MM.1S (cell line): Measurements from ENCODE around the gene CCDC63.
"Not testable (repeated sequence)": the region's sequence is repeated elsewhere in the genome, so short reads cannot be mapped to it uniquely, and the experiment has no call there.

Experiments
- DNase-seq: peaks from one replicate; pipeline ENCODE4 v3.0.0-alpha.2; 2015
- H2AFZ ChIP-seq: fragments of 300-600 bp; sonication (generic); 2 replicates; pipeline ENCODE4 v1.6.0; 2016; ENCODE audit warnings: antibody characterized with exemption, low read length
- H3F3A ChIP-seq: fragments of 300-600 bp; sonication (generic); 2 replicates; pipeline ENCODE4 v1.6.1; 2016; ENCODE audit warnings: mild to moderate bottlenecking, antibody characterized with exemption, low read length, moderate library complexity, mixed read lengths; ENCODE audit not compliant: insufficient read depth
- H3K27ac ChIP-seq: fragments of 300-600 bp; sonication (generic); 2 replicates; pipeline ENCODE4 v1.5.1; 2016; ENCODE audit warnings: mild to moderate bottlenecking, low read length
- H3K27me3 ChIP-seq: fragments of 300-600 bp; sonication (generic); replicated peaks from 2 replicates; pipeline ENCODE4 v1.6.0; 2016; ENCODE audit warnings: low read length; ENCODE audit not compliant: insufficient read depth
- H3K36me3 ChIP-seq: fragments of 300-600 bp; sonication (generic); replicated peaks from 2 replicates; pipeline ENCODE4 v1.6.1; 2016; ENCODE audit warnings: mild to moderate bottlenecking, low read length, mixed read lengths; ENCODE audit not compliant: insufficient read depth
- H3K4me1 ChIP-seq: fragments of 300-600 bp; sonication (generic); 2 replicates; pipeline ENCODE4 v1.6.1; 2016; ENCODE audit warnings: low read length, mixed read lengths
- H3K4me2 ChIP-seq: fragments of 300-600 bp; sonication (generic); 2 replicates; pipeline ENCODE4 v1.6.0; 2016; ENCODE audit warnings: low read depth, low read length
- H3K4me3 ChIP-seq: fragments of 300-600 bp; sonication (generic); 2 replicates; pipeline ENCODE4 v1.5.1; 2016; ENCODE audit warnings: low read length, mixed read lengths
- H3K79me2 ChIP-seq: fragments of 300-600 bp; sonication (generic); 2 replicates; pipeline ENCODE4 v1.6.1; 2016; ENCODE audit warnings: mixed run types, low read length, mixed read lengths
- H3K9ac ChIP-seq: fragments of 300-600 bp; sonication (generic); 2 replicates; pipeline ENCODE4 v1.6.1; 2016; ENCODE audit warnings: low read length, mixed read lengths
- H3K9me2 ChIP-seq: fragments of 300-600 bp; sonication (generic); replicated peaks from 2 replicates; pipeline ENCODE4 v1.6.1; 2016; ENCODE audit warnings: mild to moderate bottlenecking, low read length, mixed read lengths; ENCODE audit not compliant: insufficient read depth
- H3K9me3 ChIP-seq: fragments of 300-600 bp; sonication (generic); replicated peaks from 2 replicates; pipeline ENCODE4 v1.6.1; 2016; ENCODE audit warnings: mild to moderate bottlenecking, low read length, mixed read lengths; ENCODE audit not compliant: insufficient read depth
- H4K20me1 ChIP-seq: fragments of 300-600 bp; sonication (generic); 2 replicates; pipeline ENCODE4 v1.6.1; 2016; ENCODE audit warnings: mild to moderate bottlenecking, low read length, moderate library complexity, mixed read lengths; ENCODE audit not compliant: insufficient read depth
- EZH2 ChIP-seq: fragments of 300-600 bp; sonication (generic); optimal IDR thresholded peaks from 2 replicates; pipeline ENCODE3; 2017; ENCODE audit warnings: low read depth, mild to moderate bottlenecking, antibody characterized with exemption, low read length, mixed read lengths
- EZH2phosphoT487 ChIP-seq: fragments of 300-600 bp; sonication (generic); IDR thresholded peaks from 2 replicates; pipeline ENCODE4 v1.6.1; 2018; ENCODE audit warnings: antibody characterized with exemption, low read length
- TF ChIP-seq, protein P1 (sequence below): fragments of 300-600 bp; sonication (generic); IDR thresholded peaks from 2 replicates; pipeline ENCODE4 v1.5.1; 2016; ENCODE audit warnings: antibody characterized with exemption, low read length, mixed read lengths

Gene CCDC63

DNA sequence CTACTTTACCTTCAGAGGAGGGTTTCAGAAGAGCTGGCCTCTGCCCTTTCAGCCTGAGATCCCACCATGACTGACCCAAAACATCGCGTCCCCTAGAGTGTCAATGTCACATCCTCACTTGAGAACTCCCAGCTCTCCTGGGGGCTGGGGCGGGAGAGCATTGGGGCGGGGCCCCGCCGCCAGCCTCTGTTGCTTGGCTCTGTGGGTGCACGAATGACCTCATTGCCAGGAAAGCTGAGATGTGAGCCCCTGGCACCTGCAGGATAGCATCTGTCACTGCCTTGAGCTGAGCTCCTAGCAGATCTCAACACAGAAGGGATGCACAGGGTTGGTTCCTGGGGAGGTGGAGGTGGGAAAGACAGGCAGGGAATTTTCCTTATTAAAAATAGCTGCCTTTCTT lies 94.1 kb downstream of the CCDC63 start:
- H3K9me3 ChIP-seq, result no peaks in the 10 kb centered on the region
- H3K27me3 ChIP-seq, result no peaks in the 10 kb centered on the region
- H3K4me1 ChIP-seq, result no peaks in the 10 kb centered on the region
- H3F3A ChIP-seq, result no peaks in the 10 kb centered on the region
- no peaks in the 10 kb centered on the region for H4K20me1 ChIP-seq
- no peak overlapping the region for H3K4me3 ChIP-seq
- H3K36me3 ChIP-seq, result no peaks in the 10 kb centered on the region
- TF ChIP-seq, protein P1, sequence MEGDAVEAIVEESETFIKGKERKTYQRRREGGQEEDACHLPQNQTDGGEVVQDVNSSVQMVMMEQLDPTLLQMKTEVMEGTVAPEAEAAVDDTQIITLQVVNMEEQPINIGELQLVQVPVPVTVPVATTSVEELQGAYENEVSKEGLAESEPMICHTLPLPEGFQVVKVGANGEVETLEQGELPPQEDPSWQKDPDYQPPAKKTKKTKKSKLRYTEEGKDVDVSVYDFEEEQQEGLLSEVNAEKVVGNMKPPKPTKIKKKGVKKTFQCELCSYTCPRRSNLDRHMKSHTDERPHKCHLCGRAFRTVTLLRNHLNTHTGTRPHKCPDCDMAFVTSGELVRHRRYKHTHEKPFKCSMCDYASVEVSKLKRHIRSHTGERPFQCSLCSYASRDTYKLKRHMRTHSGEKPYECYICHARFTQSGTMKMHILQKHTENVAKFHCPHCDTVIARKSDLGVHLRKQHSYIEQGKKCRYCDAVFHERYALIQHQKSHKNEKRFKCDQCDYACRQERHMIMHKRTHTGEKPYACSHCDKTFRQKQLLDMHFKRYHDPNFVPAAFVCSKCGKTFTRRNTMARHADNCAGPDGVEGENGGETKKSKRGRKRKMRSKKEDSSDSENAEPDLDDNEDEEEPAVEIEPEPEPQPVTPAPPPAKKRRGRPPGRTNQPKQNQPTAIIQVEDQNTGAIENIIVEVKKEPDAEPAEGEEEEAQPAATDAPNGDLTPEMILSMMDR, result no peak
- no peak for TF ChIP-seq EZH2phosphoT487
- TF ChIP-seq EZH2, result no peak
- H3K27ac ChIP-seq, result no peak overlapping the region
- no peak for DNase-seq
- H3K4me2 ChIP-seq, result no peak overlapping the region
- no peak overlapping the region for H3K9ac ChIP-seq
- no peaks in the 10 kb centered on the region for H3K9me2 ChIP-seq
- no peak overlapping the region for H2AFZ ChIP-seq
- no peaks in the 10 kb centered on the region for H3K79me2 ChIP-seq

DNA sequence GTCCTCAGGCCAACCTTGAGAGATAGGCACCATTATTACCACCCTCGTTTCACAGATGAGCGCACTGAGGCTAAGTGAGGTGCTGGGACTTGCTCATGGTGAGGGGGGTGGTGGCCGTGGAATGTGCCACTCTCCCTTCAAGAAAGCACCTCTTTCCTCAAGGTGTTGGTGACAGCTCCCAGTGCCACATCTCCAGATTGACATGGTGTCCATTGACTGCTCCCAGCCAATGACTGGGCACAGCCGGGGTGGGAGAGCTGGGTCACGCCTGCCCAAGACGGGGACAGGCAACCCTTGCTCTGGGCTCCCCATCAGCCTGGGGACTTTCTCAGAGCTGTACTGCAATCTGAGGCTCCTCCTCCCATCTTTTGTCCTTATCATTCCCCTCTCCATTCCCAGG lies 94.6 kb downstream of the CCDC63 start:
- no peak for TF ChIP-seq EZH2phosphoT487
- no peak for TF ChIP-seq EZH2
- TF ChIP-seq, protein P1, result no peak

DNA sequence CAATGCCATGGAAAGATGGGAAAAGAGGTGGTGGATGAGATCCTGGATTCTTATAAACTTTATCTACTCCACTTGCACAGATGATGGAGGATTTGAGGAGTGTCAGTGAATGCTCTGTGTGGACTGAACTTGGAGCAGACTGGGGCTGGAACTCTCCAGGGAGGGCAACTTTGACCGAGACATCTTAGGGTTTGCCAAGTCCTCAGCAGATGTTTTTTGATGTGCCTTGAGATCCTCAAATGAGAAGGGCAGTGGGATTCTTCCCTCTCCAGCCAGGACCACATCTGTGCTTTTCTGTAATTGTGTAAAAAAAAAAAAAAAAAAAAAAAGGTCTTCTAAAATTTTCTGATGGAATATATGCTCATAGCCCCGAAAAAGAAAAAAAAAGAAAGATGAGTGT lies 96.6 kb downstream of the CCDC63 start:
- Histone ChIP-seq H3K79me2 (no peaks in the 10 kb centered on the region), H3K27ac (no peak overlapping the region), H3K36me3 (no peaks in the 10 kb centered on the region), H3K9me2 (no peaks in the 10 kb centered on the region), H3K4me1 (no peaks in the 10 kb centered on the region), H4K20me1 (no peaks in the 10 kb centered on the region), H3K9me3 (no peaks in the 10 kb centered on the region), H2AFZ (no peak overlapping the region), H3F3A (no peaks in the 10 kb centered on the region), H3K27me3 (no peaks in the 10 kb centered on the region), H3K4me3 (no peak overlapping the region), H3K4me2 (no peak overlapping the region), H3K9ac (no peak overlapping the region)
- no peak for TF ChIP-seq EZH2phosphoT487
- TF ChIP-seq, protein P1, result no peak
- DNase-seq, result no peak

More for the DNA sequence above, 94.6 kb downstream of the CCDC63 start:
- Histone ChIP-seq H3K27me3 (no peaks in the 10 kb centered on the region), H3K36me3 (no peaks in the 10 kb centered on the region), H3K9ac (no peak overlapping the region), H3K4me2 (no peak overlapping the region), H3F3A (no peaks in the 10 kb centered on the region), H3K4me3 (no peak overlapping the region), H3K4me1 (no peaks in the 10 kb centered on the region), H3K27ac (no peak overlapping the region), H2AFZ (no peak overlapping the region), H4K20me1 (no peaks in the 10 kb centered on the region), H3K9me3 (no peaks in the 10 kb centered on the region), H3K79me2 (no peaks in the 10 kb centered on the region), H3K9me2 (no peaks in the 10 kb centered on the region)
- no peak for DNase-seq

DNA sequence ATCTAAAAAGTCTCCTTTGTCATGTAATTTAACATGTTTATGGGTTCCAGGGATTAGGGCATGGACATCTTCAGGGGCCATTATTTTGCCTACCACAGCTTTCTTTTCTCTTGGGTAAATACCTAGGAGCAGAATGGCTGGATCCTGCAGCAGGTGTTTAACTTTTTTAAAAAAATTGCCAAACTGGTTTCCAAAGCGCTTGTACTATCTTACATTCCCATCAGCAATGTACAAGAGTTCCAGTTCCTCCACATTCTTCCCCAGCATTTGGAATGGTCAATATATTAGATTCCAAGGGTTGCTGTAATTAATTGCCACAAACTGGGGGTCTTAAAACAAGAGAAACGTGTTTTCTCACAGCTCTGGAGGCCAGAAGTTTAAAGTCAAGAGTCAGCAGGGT lies 101.3 kb downstream of the CCDC63 start:
- H3K27me3 ChIP-seq, result no peaks in the 10 kb centered on the region
- H3K9me3 ChIP-seq, result no peaks in the 10 kb centered on the region
- H3K27ac ChIP-seq, result no peak overlapping the region
- no peaks in the 10 kb centered on the region for H3K9me2 ChIP-seq
- H3K9ac ChIP-seq, result no peak overlapping the region
- H2AFZ ChIP-seq, result no peak overlapping the region
- H3K36me3 ChIP-seq, result no peaks in the 10 kb centered on the region
- no peak for DNase-seq
- no peak overlapping the region for H3K4me3 ChIP-seq
- TF ChIP-seq EZH2, result no peak
- TF ChIP-seq, protein P1, result no peak
- TF ChIP-seq EZH2phosphoT487, result no peak
- H3K4me2 ChIP-seq, result no peak overlapping the region
- no peaks in the 10 kb centered on the region for H4K20me1 ChIP-seq
- H3F3A ChIP-seq, result no peaks in the 10 kb centered on the region
- no peaks in the 10 kb centered on the region for H3K4me1 ChIP-seq
- no peaks in the 10 kb centered on the region for H3K79me2 ChIP-seq

GRCh38 chr12:110950466-110950865 lies 103.7 kb downstream of the CCDC63 start:
- H3K36me3 ChIP-seq, H3K9me2 ChIP-seq, DNase-seq, H3K4me1 ChIP-seq, H3K9me3 ChIP-seq, H3K4me2 ChIP-seq, H3K4me3 ChIP-seq, H3K27ac ChIP-seq, H3K27me3 ChIP-seq, H3F3A ChIP-seq, H3K9ac ChIP-seq, H4K20me1 ChIP-seq, H2AFZ ChIP-seq, H3K79me2 ChIP-seq: not testable (repeated sequence)
